ENCODE data around the gene GFY.

GRCh38 chr19:49418511-49418910 lies 6.7 kb upstream of the GFY start:
- TF ChIP-seq POLR2A (IDR thresholded peaks at IDR 0.05; ENCODE audit: low read depth, low read length) = no peak
- no peak for TF ChIP-seq SPI1 (IDR thresholded peaks at IDR 0.05; ENCODE audit: low read depth, low read length)
- TF ChIP-seq POLR2AphosphoS5 (IDR thresholded peaks at IDR 0.05; ENCODE audit: low read depth, low read length) = no peak
